Nephron progenitor cell (in vitro differentiated cells): ENCODE measurements around the gene TBC1D21.
A peak's percentile ranks its signal among the peaks of the same experiment; 100 is the strongest.

ENCODE experiments used
- DNase-seq: peaks from one replicate; pipeline ENCODE4 v3.0.0; 2021
- H3K27ac Mint-ChIP-seq: 2 replicates; pipeline ENCODE4 v1.8.0; 2021; ENCODE audit warnings: mild to moderate bottlenecking, moderate library complexity, mixed read lengths
- H3K27me3 Mint-ChIP-seq: 2 replicates; pipeline ENCODE4 v1.8.0; 2021; ENCODE audit warnings: mild to moderate bottlenecking, low read depth, mixed read lengths; ENCODE audit not compliant: poor library complexity
- H3K36me3 Mint-ChIP-seq: 2 replicates; pipeline ENCODE4 v1.8.0; 2021; ENCODE audit warnings: low read depth, mixed read lengths
- H3K4me1 Mint-ChIP-seq: 2 replicates; pipeline ENCODE4 v1.8.0; 2021; ENCODE audit warnings: mixed read lengths
- H3K4me3 Mint-ChIP-seq: 2 replicates; pipeline ENCODE4 v1.8.0; 2021; ENCODE audit warnings: mild to moderate bottlenecking, moderate library complexity, mixed read lengths
- H3K9me3 Mint-ChIP-seq: 2 replicates; pipeline ENCODE4 v1.8.0; 2021; ENCODE audit warnings: mild to moderate bottlenecking, moderate library complexity, mixed read lengths
- CTCF ChIP-seq: fragments of 200-600 bp; sonication (generic); IDR thresholded peaks from 2 replicates; pipeline ENCODE4 v1.5.0; 2021; ENCODE audit warnings: antibody characterized with exemption

Gene TBC1D21

GRCh38 chr15:73921254-73921925, 48.0 kb downstream of the TBC1D21 start:
- peak overlapping the region; percentile 39 for H3K27ac Mint-ChIP-seq

GRCh38 chr15:73922186-73923151, 49.1 kb downstream of the TBC1D21 start:
- peaks cover 17% of the 10 kb centered on the region for H3K9me3 Mint-ChIP-seq
- H3K4me3 Mint-ChIP-seq, result peak overlapping the region; percentile 61
- no peak for TF ChIP-seq CTCF
- peak; percentile 61 for DNase-seq
- peak overlapping the region; percentile 97 for H3K27ac Mint-ChIP-seq
- H3K27me3 Mint-ChIP-seq, result peaks cover 6% of the 10 kb centered on the region
- peaks cover 61% of the 10 kb centered on the region for H3K4me1 Mint-ChIP-seq
- peaks cover 22% of the 10 kb centered on the region for H3K36me3 Mint-ChIP-seq

More at GRCh38 chr15:73921254-73921925, 48.0 kb downstream of the TBC1D21 start:
- DNase-seq, result no peak
- Mint-ChIP-seq H3K36me3 (peaks cover 31% of the 10 kb centered on the region), H3K27me3 (peaks cover 6% of the 10 kb centered on the region), H3K4me3 (peak overlapping the region; percentile 61), H3K9me3 (peaks cover 26% of the 10 kb centered on the region), H3K4me1 (peaks cover 61% of the 10 kb centered on the region)
- TF ChIP-seq CTCF, result no peak

GRCh38 chr15:73923156-73923487, 49.8 kb downstream of the TBC1D21 start:
- peak overlapping the region; percentile 97 for H3K27ac Mint-ChIP-seq
- no peak for TF ChIP-seq CTCF
- H3K4me1 Mint-ChIP-seq, result peaks cover 63% of the 10 kb centered on the region
- H3K36me3 Mint-ChIP-seq, result peaks cover 16% of the 10 kb centered on the region
- H3K4me3 Mint-ChIP-seq, result peak overlapping the region; percentile 60
- DNase-seq, result peak; percentile 29
- H3K27me3 Mint-ChIP-seq, result peaks cover 6% of the 10 kb centered on the region
- H3K9me3 Mint-ChIP-seq, result peaks cover 11% of the 10 kb centered on the region

- DNase-seq, result no peak
- H3K4me1 Mint-ChIP-seq, result peaks cover 68% of the 10 kb centered on the region
- H3K27ac Mint-ChIP-seq, result peak overlapping the region; percentile 97
- peak overlapping the region; percentile 60 for H3K4me3 Mint-ChIP-seq
- peaks cover 11% of the 10 kb centered on the region for H3K36me3 Mint-ChIP-seq
- H3K27me3 Mint-ChIP-seq, result peaks cover 6% of the 10 kb centered on the region
- TF ChIP-seq CTCF, result no peak
- peaks cover 6% of the 10 kb centered on the region for H3K9me3 Mint-ChIP-seq
These were observed 50.3 kb downstream of the TBC1D21 start for GRCh38 chr15:73923488-73924164.

- H3K4me1 Mint-ChIP-seq, result peaks cover 75% of the 10 kb centered on the region
- no peaks in the 10 kb centered on the region for H3K9me3 Mint-ChIP-seq
- no peak for TF ChIP-seq CTCF
- H3K4me3 Mint-ChIP-seq, result peak overlapping the region; percentile 41
- peak overlapping the region; percentile 97 for H3K27ac Mint-ChIP-seq
- H3K27me3 Mint-ChIP-seq, result peaks cover 8% of the 10 kb centered on the region
- peaks cover 5% of the 10 kb centered on the region for H3K36me3 Mint-ChIP-seq
- DNase-seq, result peak; percentile 31
These were observed 51.0 kb downstream of the TBC1D21 start for GRCh38 chr15:73924171-73924921.
